Sigmoid colon (tissue), 4 donors: ENCODE measurements around the gene HOXB1.

Experiments used
- EP300 ChIP-seq, 4 donors: sonication (generic); formaldehyde crosslinking; IDR thresholded peaks; one replicate each; pipeline ENCODE4 v1.6.1; 2017; ENCODE audit warnings: antibody characterized with exemption in 4 of 4
- POLR2A ChIP-seq, 2 donors: fragments of 450-650 bp; IDR thresholded peaks; one replicate each; pipeline ENCODE4 v1.6.1; 2016; ENCODE audit warnings: antibody characterized with exemption in 2 of 2, mild to moderate bottlenecking in 2 of 2, moderate library complexity in 2 of 2
- POLR2AphosphoS5 ChIP-seq, 4 donors: sonication (generic); formaldehyde crosslinking; IDR thresholded peaks; one replicate each; pipeline ENCODE4 v1.6.1; 2017; ENCODE audit warnings: antibody characterized with exemption in 4 of 4
- TF ChIP-seq, protein P1 (sequence below), 4 experiments: fragments of 450-650 bp in 3 of 4; fragments of 200-600 bp in 1 of 4; IDR thresholded peaks; one replicate each; pipeline ENCODE4 v1.5.1; 2016 to 2019; ENCODE audit warnings: antibody characterized with exemption in 4 of 4, mild to moderate bottlenecking in 3 of 4, moderate library complexity in 2 of 4

DNA sequence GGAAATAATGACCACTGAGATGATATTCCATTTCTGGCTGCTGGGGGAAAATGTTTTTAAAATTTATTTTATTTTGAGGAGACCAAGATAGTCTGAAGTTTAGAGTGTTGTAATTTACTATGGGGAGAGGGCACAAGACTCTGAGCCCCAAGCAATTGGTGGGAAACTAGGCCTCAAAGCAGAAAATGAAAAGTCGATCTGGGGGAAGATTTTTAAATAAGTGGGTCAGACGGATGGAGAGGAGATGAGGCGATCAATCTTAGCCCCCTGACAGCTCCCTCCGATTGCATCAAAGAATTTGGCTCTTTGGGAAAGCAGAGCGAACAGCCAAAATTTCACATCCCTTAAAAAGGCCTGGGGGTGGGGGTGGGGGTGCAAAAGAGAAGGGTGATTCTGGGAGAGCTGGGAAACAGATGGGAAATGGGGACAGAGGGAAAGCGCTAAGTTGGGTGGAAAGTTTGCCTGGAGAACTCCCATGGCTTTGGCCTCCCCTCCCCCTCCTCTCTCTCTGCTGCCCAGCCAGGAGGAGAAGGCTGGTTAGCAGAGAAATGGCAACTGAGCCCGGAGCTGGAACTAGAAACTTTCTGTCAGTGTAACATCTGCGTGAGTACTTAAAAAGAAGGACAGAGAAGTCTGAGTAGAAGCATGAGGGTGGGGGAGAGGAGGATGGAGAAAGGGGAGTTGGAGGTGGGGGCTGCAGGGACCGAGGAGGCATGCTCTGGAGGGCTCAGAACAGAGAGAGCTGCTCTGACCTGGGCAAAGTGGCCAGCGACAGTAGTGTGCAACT lies 15.5 kb upstream of the HOXB1 start:
- TF ChIP-seq, protein P1, sequence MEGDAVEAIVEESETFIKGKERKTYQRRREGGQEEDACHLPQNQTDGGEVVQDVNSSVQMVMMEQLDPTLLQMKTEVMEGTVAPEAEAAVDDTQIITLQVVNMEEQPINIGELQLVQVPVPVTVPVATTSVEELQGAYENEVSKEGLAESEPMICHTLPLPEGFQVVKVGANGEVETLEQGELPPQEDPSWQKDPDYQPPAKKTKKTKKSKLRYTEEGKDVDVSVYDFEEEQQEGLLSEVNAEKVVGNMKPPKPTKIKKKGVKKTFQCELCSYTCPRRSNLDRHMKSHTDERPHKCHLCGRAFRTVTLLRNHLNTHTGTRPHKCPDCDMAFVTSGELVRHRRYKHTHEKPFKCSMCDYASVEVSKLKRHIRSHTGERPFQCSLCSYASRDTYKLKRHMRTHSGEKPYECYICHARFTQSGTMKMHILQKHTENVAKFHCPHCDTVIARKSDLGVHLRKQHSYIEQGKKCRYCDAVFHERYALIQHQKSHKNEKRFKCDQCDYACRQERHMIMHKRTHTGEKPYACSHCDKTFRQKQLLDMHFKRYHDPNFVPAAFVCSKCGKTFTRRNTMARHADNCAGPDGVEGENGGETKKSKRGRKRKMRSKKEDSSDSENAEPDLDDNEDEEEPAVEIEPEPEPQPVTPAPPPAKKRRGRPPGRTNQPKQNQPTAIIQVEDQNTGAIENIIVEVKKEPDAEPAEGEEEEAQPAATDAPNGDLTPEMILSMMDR (IDR thresholded peaks at IDR 0.05): no peak
- TF ChIP-seq POLR2AphosphoS5 (IDR thresholded peaks at IDR 0.05): no peak
- no peak for TF ChIP-seq POLR2A (IDR thresholded peaks at IDR 0.05)
- TF ChIP-seq EP300 (IDR thresholded peaks at IDR 0.05): no peak
